ENCODE results near the gene LSM7. TPM values are rescaled to one million over a fixed set of nuclear protein-coding genes. Genes with fewer than 3 reads are reported as not detected.

The LSM7 gene
- total and polyA plus RNA-seq, 2 of the 13 experiments (the other 11 are each of a cell fraction or from before 2014, with no cell fraction given): 140 to 205 TPM

DNA sequence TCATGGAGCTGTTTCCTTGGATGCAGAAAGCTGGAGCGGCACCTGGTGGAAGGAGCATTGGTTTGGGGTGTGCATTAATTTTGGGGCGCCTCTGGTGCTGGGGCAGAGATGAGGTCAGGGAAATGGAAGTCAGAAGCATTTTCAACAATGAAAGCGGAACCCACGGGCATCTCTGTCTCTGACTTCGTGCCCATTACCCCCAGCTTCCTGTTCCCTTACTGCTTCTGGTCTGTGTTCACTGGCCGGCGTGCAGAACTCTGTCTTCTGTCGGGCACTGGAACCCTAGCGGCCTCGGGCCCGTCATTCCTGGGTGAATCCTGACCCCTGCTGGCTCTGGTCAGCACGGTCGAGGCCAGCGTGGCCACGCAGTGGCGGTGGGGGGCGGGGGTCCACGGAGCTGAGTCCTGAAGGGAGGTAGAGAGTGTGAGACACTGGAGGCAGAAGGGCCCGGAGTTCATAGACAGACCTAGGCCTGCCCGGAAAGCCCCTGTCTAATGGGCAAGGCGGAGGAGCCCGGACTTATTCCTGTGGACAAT lies 12.5 kb downstream of the LSM7 start (continued):
- TF ChIP-seq MXD4 (CRISPR knock-in tag; IDR thresholded peaks at IDR 0.05): peak; percentile 61; the same call in 1 of the 2 replicates
- TF ChIP-seq STAG1 (CRISPR knock-in tag; IDR thresholded peaks at IDR 0.05): peak; percentile 93
- TF ChIP-seq ZBTB20 (CRISPR knock-in tag; IDR thresholded peaks at IDR 0.05; ENCODE audit: borderline replicate concordance, low read depth): no peak
- TF ChIP-seq, protein P1, sequence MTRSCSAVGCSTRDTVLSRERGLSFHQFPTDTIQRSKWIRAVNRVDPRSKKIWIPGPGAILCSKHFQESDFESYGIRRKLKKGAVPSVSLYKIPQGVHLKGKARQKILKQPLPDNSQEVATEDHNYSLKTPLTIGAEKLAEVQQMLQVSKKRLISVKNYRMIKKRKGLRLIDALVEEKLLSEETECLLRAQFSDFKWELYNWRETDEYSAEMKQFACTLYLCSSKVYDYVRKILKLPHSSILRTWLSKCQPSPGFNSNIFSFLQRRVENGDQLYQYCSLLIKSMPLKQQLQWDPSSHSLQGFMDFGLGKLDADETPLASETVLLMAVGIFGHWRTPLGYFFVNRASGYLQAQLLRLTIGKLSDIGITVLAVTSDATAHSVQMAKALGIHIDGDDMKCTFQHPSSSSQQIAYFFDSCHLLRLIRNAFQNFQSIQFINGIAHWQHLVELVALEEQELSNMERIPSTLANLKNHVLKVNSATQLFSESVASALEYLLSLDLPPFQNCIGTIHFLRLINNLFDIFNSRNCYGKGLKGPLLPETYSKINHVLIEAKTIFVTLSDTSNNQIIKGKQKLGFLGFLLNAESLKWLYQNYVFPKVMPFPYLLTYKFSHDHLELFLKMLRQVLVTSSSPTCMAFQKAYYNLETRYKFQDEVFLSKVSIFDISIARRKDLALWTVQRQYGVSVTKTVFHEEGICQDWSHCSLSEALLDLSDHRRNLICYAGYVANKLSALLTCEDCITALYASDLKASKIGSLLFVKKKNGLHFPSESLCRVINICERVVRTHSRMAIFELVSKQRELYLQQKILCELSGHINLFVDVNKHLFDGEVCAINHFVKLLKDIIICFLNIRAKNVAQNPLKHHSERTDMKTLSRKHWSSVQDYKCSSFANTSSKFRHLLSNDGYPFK (CRISPR knock-in tag; IDR thresholded peaks at IDR 0.05; ENCODE audit: borderline replicate concordance): peak; percentile 73
- TF ChIP-seq KDM2A (CRISPR knock-in tag; IDR thresholded peaks at IDR 0.05; ENCODE audit: borderline replicate concordance, low read depth): peak; percentile 89
- no peak for TF ChIP-seq ZNF230 (CRISPR knock-in tag; IDR thresholded peaks at IDR 0.05)
- no peak for TF ChIP-seq NBN (conservative IDR thresholded peaks at IDR 0.05)
- TF ChIP-seq ELF1 (CRISPR knock-in tag; IDR thresholded peaks at IDR 0.05): peak; percentile 39; the same call in 1 of the 2 replicates
- TF ChIP-seq, protein P2, sequence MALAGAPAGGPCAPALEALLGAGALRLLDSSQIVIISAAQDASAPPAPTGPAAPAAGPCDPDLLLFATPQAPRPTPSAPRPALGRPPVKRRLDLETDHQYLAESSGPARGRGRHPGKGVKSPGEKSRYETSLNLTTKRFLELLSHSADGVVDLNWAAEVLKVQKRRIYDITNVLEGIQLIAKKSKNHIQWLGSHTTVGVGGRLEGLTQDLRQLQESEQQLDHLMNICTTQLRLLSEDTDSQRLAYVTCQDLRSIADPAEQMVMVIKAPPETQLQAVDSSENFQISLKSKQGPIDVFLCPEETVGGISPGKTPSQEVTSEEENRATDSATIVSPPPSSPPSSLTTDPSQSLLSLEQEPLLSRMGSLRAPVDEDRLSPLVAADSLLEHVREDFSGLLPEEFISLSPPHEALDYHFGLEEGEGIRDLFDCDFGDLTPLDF (CRISPR knock-in tag; IDR thresholded peaks at IDR 0.05): no peak
- peak; percentile 73; the same call in 1 of the 2 replicates for TF ChIP-seq REPIN1 (CRISPR knock-in tag; IDR thresholded peaks at IDR 0.05; ENCODE audit: borderline replicate concordance, low read depth)
- no peak for TF ChIP-seq ZNF569 (CRISPR knock-in tag; IDR thresholded peaks at IDR 0.05; ENCODE audit: borderline replicate concordance)
- no peak for TF ChIP-seq ZNF234 (CRISPR knock-in tag; conservative IDR thresholded peaks at IDR 0.05)
- peak; percentile 83 for TF ChIP-seq ZBTB7B (CRISPR knock-in tag; IDR thresholded peaks at IDR 0.05)
- no peak for TF ChIP-seq TOE1 (CRISPR knock-in tag; IDR thresholded peaks at IDR 0.05)
- no peak for TF ChIP-seq NR2F2 (IDR thresholded peaks at IDR 0.05; ENCODE audit: borderline replicate concordance, low read depth)
- TF ChIP-seq ZNF367 (CRISPR knock-in tag; IDR thresholded peaks at IDR 0.05; ENCODE audit: borderline replicate concordance): no peak
- TF ChIP-seq, protein P3, sequence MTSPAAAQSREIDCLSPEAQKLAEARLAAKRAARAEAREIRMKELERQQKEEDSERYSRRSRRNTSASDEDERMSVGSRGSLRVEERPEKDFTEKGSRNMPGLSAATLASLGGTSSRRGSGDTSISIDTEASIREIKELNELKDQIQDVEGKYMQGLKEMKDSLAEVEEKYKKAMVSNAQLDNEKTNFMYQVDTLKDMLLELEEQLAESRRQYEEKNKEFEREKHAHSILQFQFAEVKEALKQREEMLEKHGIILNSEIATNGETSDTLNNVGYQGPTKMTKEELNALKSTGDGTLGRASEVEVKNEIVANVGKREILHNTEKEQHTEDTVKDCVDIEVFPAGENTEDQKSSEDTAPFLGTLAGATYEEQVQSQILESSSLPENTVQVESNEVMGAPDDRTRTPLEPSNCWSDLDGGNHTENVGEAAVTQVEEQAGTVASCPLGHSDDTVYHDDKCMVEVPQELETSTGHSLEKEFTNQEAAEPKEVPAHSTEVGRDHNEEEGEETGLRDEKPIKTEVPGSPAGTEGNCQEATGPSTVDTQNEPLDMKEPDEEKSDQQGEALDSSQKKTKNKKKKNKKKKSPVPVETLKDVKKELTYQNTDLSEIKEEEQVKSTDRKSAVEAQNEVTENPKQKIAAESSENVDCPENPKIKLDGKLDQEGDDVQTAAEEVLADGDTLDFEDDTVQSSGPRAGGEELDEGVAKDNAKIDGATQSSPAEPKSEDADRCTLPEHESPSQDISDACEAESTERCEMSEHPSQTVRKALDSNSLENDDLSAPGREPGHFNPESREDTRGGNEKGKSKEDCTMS (CRISPR knock-in tag; conservative IDR thresholded peaks at IDR 0.05): no peak
- no peak for TF ChIP-seq HNRNPLL (IDR thresholded peaks at IDR 0.05; ENCODE audit: low read depth, low read length, poor library complexity, severe bottlenecking)
- no peak for TF ChIP-seq U2AF2 (IDR thresholded peaks at IDR 0.05; ENCODE audit: low read depth, low read length)
- TF ChIP-seq E2F5 (CRISPR knock-in tag; conservative IDR thresholded peaks at IDR 0.05): no peak
- no peak for TF ChIP-seq FLYWCH1 (CRISPR knock-in tag; IDR thresholded peaks at IDR 0.05)
- no peak for TF ChIP-seq BRD4 (CRISPR knock-in tag; IDR thresholded peaks at IDR 0.05)
- TF ChIP-seq ZNF564 (CRISPR knock-in tag; IDR thresholded peaks at IDR 0.05): no peak
- no peak for TF ChIP-seq ATM (IDR thresholded peaks at IDR 0.05; ENCODE audit: borderline replicate concordance)
- no peak for TF ChIP-seq SP5 (CRISPR knock-in tag; IDR thresholded peaks at IDR 0.05; ENCODE audit: borderline replicate concordance, low read depth)

Measured in HepG2 (cell line).